Neural cell (in vitro differentiated cells): ENCODE data around the gene BMP7. TPM values are rescaled to one million over a fixed set of nuclear protein-coding genes. Genes with fewer than 3 reads are reported as not detected.

Source experiments
- H2AFZ ChIP-seq: fragments of 200-600, 300-800 bp; sonication (generic), shearing (Covaris generic); 2 replicates; pipeline ENCODE4 v1.6.0; 2014; ENCODE audit warnings: low read depth, mild to moderate bottlenecking, antibody characterized with exemption, low read length, moderate library complexity
- H3F3A ChIP-seq: fragments of 200-600 bp; shearing (Covaris generic); 2 replicates; pipeline ENCODE4 v1.6.1; 2016; ENCODE audit warnings: mild to moderate bottlenecking, moderate library complexity, mixed read lengths, antibody characterized with exemption, low read length; ENCODE audit not compliant: insufficient read depth, poor library complexity, severe bottlenecking
- H3K27ac ChIP-seq: fragments of 200-600, 300-800 bp; sonication (generic), shearing (Covaris generic); 2 replicates; pipeline ENCODE4 v1.5.1; 2014; ENCODE audit warnings: mild to moderate bottlenecking, low read length, moderate library complexity
- H3K27me3 ChIP-seq: fragments of 300-800, 200-600 bp; sonication (generic), shearing (Covaris generic); 2 replicates; pipeline ENCODE4 v1.6.0; 2014; ENCODE audit warnings: mild to moderate bottlenecking, low read depth, low read length, moderate library complexity; ENCODE audit not compliant: insufficient read depth
- H3K36me3 ChIP-seq: fragments of 300-800, 200-600 bp; sonication (generic), shearing (Covaris generic); 2 replicates; pipeline ENCODE4 v1.5.1; 2014; ENCODE audit warnings: mild to moderate bottlenecking, antibody characterized with exemption, low read length, moderate library complexity; ENCODE audit not compliant: insufficient read depth
- H3K4me2 ChIP-seq: fragments of 300-800, 200-600 bp; sonication (generic), shearing (Covaris generic); 2 replicates; pipeline ENCODE4 v1.6.0; 2014; ENCODE audit warnings: mild to moderate bottlenecking, low read length
- H3K4me3 ChIP-seq: fragments of 300-800, 200-600 bp; sonication (generic), shearing (Covaris generic); 2 replicates; pipeline ENCODE4 v1.5.1; 2014; ENCODE audit warnings: mild to moderate bottlenecking, low read length, moderate library complexity
- H3K79me2 ChIP-seq: fragments of 200-600 bp; shearing (Covaris generic); replicated peaks from 2 replicates; pipeline ENCODE4 v1.6.0; 2014; ENCODE audit warnings: mild to moderate bottlenecking, low read length, moderate library complexity; ENCODE audit not compliant: insufficient read depth
- H3K9ac ChIP-seq: fragments of 300-800, 200-600 bp; sonication (generic), shearing (Covaris generic); 2 replicates; pipeline ENCODE4 v1.6.1; 2016; ENCODE audit warnings: mild to moderate bottlenecking, low read length, mixed read lengths
- H3K9me2 ChIP-seq: fragments of 200-600 bp; shearing (Covaris generic); 2 replicates; pipeline ENCODE4 v1.6.1; 2016; ENCODE audit warnings: mild to moderate bottlenecking, low read length, mixed read lengths; ENCODE audit not compliant: insufficient read depth
- H3K9me3 ChIP-seq: fragments of 200-600, 300-800 bp; sonication (generic), shearing (Covaris generic); 2 replicates; pipeline ENCODE4 v1.6.1; 2016; ENCODE audit warnings: mild to moderate bottlenecking, mixed run types, low read length, moderate library complexity, mixed read lengths
- H4K20me1 ChIP-seq: fragments of 200-600 bp; shearing (Covaris generic); 2 replicates; pipeline ENCODE4 v1.6.1; 2016; ENCODE audit warnings: mild to moderate bottlenecking, mixed run types; ENCODE audit not compliant: insufficient read depth
- CTCF ChIP-seq: fragments of 450-650 bp; IDR thresholded peaks from 2 replicates; pipeline ENCODE4 v1.5.1; 2014; ENCODE audit warnings: antibody characterized with exemption, mild to moderate bottlenecking, moderate library complexity; ENCODE audit not compliant: poor library complexity, severe bottlenecking
- EP300 ChIP-seq: fragments of 450-650 bp; conservative IDR thresholded peaks from 2 replicates; pipeline ENCODE4 v1.6.1; 2014; ENCODE audit warnings: antibody characterized with exemption, mild to moderate bottlenecking, moderate library complexity; ENCODE audit not compliant: poor library complexity, severe bottlenecking
- EZH2 ChIP-seq: fragments of 200-600, 300-800 bp; shearing (Covaris generic), sonication (generic); IDR thresholded peaks from 2 replicates; pipeline ENCODE4 v1.6.1; 2014; ENCODE audit warnings: antibody characterized with exemption, low read length, borderline replicate concordance, mild to moderate bottlenecking; ENCODE audit not compliant: insufficient read depth, poor library complexity, severe bottlenecking
- MXI1 ChIP-seq: fragments of 450-650 bp; conservative IDR thresholded peaks from 2 replicates; pipeline ENCODE4 v1.6.1; 2014; ENCODE audit warnings: antibody characterized with exemption, mild to moderate bottlenecking; ENCODE audit not compliant: poor library complexity, severe bottlenecking
- POLR2AphosphoS5 ChIP-seq: IDR thresholded peaks from 2 replicates; pipeline ENCODE4 v1.6.1; 2012
- RAD21 ChIP-seq: fragments of 450-650 bp; conservative IDR thresholded peaks from 2 replicates; pipeline ENCODE4 v1.6.1; 2014; ENCODE audit warnings: antibody characterized with exemption, mild to moderate bottlenecking, moderate library complexity
- REST ChIP-seq: IDR thresholded peaks from 2 replicates; pipeline ENCODE4 v1.6.1; 2012; ENCODE audit warnings: borderline replicate concordance
- SMC3 ChIP-seq: fragments of 450-650 bp; conservative IDR thresholded peaks from 2 replicates; pipeline ENCODE4 v1.6.1; 2014; ENCODE audit warnings: antibody characterized with exemption, mild to moderate bottlenecking, moderate library complexity; ENCODE audit not compliant: poor library complexity
- TAF1 ChIP-seq: IDR thresholded peaks from 2 replicates; pipeline ENCODE4 v1.6.1; 2012; ENCODE audit warnings: low read depth
- polyA plus RNA-seq: library from polyadenylated mRNA; depleted of rRNA; stranded (reverse); fragments of >200 nt; gene quantifications from 2 replicates; pipeline ENCODE4 v1.2.3, GENCODE V29; 2014

The BMP7 gene
- polyA plus RNA-seq, 1 donor from 2014 or later: 3.6 TPM

GRCh38 chr20:57131077-57131476 is 135.4 kb downstream of the BMP7 start:
- H3K27ac ChIP-seq: no peak overlapping the region
- no peak overlapping the region for H3K9ac ChIP-seq
- TF ChIP-seq EZH2 (no peak), RAD21 (no peak), SMC3 (no peak)
- H3K27me3 ChIP-seq: no peaks in the 10 kb centered on the region
- H3K36me3 ChIP-seq: no peaks in the 10 kb centered on the region
- no peaks in the 10 kb centered on the region for H3K9me3 ChIP-seq
- no peaks in the 10 kb centered on the region for H3K79me2 ChIP-seq
- H3F3A ChIP-seq: no peaks in the 10 kb centered on the region
- no peaks in the 10 kb centered on the region for H4K20me1 ChIP-seq
- H3K9me2 ChIP-seq: no peaks in the 10 kb centered on the region
- H3K4me2 ChIP-seq: no peak overlapping the region
- no peak overlapping the region for H2AFZ ChIP-seq
- H3K4me3 ChIP-seq: no peak overlapping the region

GRCh38 chr20:57130160-57130772 is 136.2 kb downstream of the BMP7 start:
- no peaks in the 10 kb centered on the region for H3K9me3 ChIP-seq
- H3K4me2 ChIP-seq: no peak overlapping the region
- TF ChIP-seq TAF1: no peak
- TF ChIP-seq REST: no peak
- TF ChIP-seq RAD21: no peak
- TF ChIP-seq EP300: no peak
- TF ChIP-seq CTCF: no peak
- no peak for TF ChIP-seq MXI1
- no peak for TF ChIP-seq SMC3
- no peak for TF ChIP-seq EZH2
- no peak for TF ChIP-seq POLR2AphosphoS5
- H3K4me3 ChIP-seq: no peak overlapping the region
- no peaks in the 10 kb centered on the region for H3K36me3 ChIP-seq
- no peak overlapping the region for H3K9ac ChIP-seq
- no peaks in the 10 kb centered on the region for H3K9me2 ChIP-seq
- no peaks in the 10 kb centered on the region for H3K79me2 ChIP-seq
- H3K27ac ChIP-seq: no peak overlapping the region
- no peaks in the 10 kb centered on the region for H4K20me1 ChIP-seq
- H2AFZ ChIP-seq: no peak overlapping the region
- no peaks in the 10 kb centered on the region for H3F3A ChIP-seq
- H3K27me3 ChIP-seq: no peaks in the 10 kb centered on the region
